IMR-90 (cell line): Measurements from ENCODE around the gene EP300. TPM values are rescaled to one million over a fixed set of nuclear protein-coding genes. Genes with fewer than 3 reads are reported as not detected.

Source experiments
- ATAC-seq: fragments of 200-7000 bp; cut with Tn5 transposase; 2 replicates; pipeline ENCODE4 v1.9.1; 2020; ENCODE audit warnings: low read depth, mild to moderate bottlenecking, moderate library complexity
- BruUV-seq: library from RNA; stranded (reverse); fragments of 400-500 nt; replicated peaks from 2 replicates; lab custom pipeline; 2021; lab: Mats Ljungman, UMichigan
- CTCF ChIA-PET: fragments of 300-600 bp; formaldehyde crosslinking; extraction: SDS; loops from one replicate; lab custom pipeline; 2021; ENCODE audit warnings: antibody characterized with exemption; lab: Yijun Ruan, JAX
- POLR2A ChIA-PET: fragments of 300-600 bp; sonication (Branson Sonifier 250); formaldehyde crosslinking; loops from one replicate; lab custom pipeline; 2022; ENCODE audit warnings: antibody characterized with exemption; ENCODE audit not compliant: unreplicated experiment; lab: Charles Lee
- DNase-seq: peaks from one replicate; pipeline ENCODE4 v3.0.0; 2013
- H2AFZ ChIP-seq: replicated peaks from 2 replicates; pipeline ENCODE3; 2013; ENCODE audit warnings: low read length, mild to moderate bottlenecking; ENCODE audit not compliant: poor library complexity
- H2AK5ac ChIP-seq: 2 replicates; pipeline ENCODE4 v1.6.1; 2013; ENCODE audit warnings: low read depth, low read length, inconsistent platforms
- H2AK9ac ChIP-seq: replicated peaks from 2 replicates; pipeline ENCODE3; 2013; ENCODE audit warnings: mild to moderate bottlenecking, low read depth, low read length, moderate library complexity; ENCODE audit not compliant: poor library complexity
- H2BK120ac ChIP-seq: 2 replicates; pipeline ENCODE4 v1.6.1; 2013; ENCODE audit warnings: low read depth, low read length, inconsistent platforms
- H2BK15ac ChIP-seq: 3 replicates; pipeline ENCODE4 v1.6.1; 2013; ENCODE audit warnings: low read depth, low read length, inconsistent platforms
- H2BK20ac ChIP-seq: 2 replicates; pipeline ENCODE4 v1.6.1; 2013; ENCODE audit warnings: low read depth, mild to moderate bottlenecking, inconsistent platforms, low read length, moderate library complexity
- H2BK5ac ChIP-seq: 2 replicates; pipeline ENCODE4 v1.6.1; 2013; ENCODE audit warnings: mild to moderate bottlenecking, low read depth, low read length, inconsistent platforms; ENCODE audit not compliant: poor library complexity, severe bottlenecking
- H3K14ac ChIP-seq: replicated peaks from 2 replicates; pipeline ENCODE4 v1.6.1; 2013; ENCODE audit warnings: low read depth, low read length, inconsistent platforms
- H3K18ac ChIP-seq: 2 replicates; pipeline ENCODE4 v1.6.1; 2013; ENCODE audit warnings: low read depth, low read length, control low read depth
- H3K23ac ChIP-seq: 2 replicates; pipeline ENCODE4 v1.6.1; 2013; ENCODE audit warnings: low read depth, low read length, inconsistent platforms
- H3K27ac ChIP-seq: 2 replicates; pipeline ENCODE4 v1.5.1; 2013; ENCODE audit warnings: mild to moderate bottlenecking, control low read depth, low read length; ENCODE audit not compliant: insufficient read depth
- H3K27me3 ChIP-seq: 2 replicates; pipeline ENCODE4 v1.6.1; 2013; ENCODE audit warnings: low read length; ENCODE audit not compliant: control insufficient read depth, insufficient read depth
- H3K36me3 ChIP-seq: 2 replicates; pipeline ENCODE4 v1.6.1; 2013; ENCODE audit warnings: low read length, mixed read lengths; ENCODE audit not compliant: control insufficient read depth, insufficient read depth
- H3K4ac ChIP-seq: 2 replicates; pipeline ENCODE4 v1.6.1; 2013; ENCODE audit warnings: low read depth, low read length, inconsistent platforms
- H3K4me1 ChIP-seq: 2 replicates; pipeline ENCODE4 v1.6.1; 2013; ENCODE audit warnings: low read length, mixed read lengths; ENCODE audit not compliant: control insufficient read depth, insufficient read depth
- H3K4me2 ChIP-seq: 2 replicates; pipeline ENCODE4 v1.6.1; 2013; ENCODE audit warnings: low read depth, mild to moderate bottlenecking, control low read depth, low read length, moderate library complexity
- H3K4me3 ChIP-seq: 2 replicates; pipeline ENCODE4 v1.5.1; 2013; ENCODE audit warnings: low read depth, mild to moderate bottlenecking, control low read depth, low read length, moderate library complexity; ENCODE audit not compliant: insufficient read depth
- H3K56ac ChIP-seq: 2 replicates; pipeline ENCODE4 v1.6.1; 2013; ENCODE audit warnings: low read length, inconsistent platforms; ENCODE audit not compliant: insufficient read depth; ENCODE audit errors: extremely low read depth
- H3K79me1 ChIP-seq, 2 experiments: 2 replicates each; pipeline ENCODE4 v1.6.1; 2013; ENCODE audit warnings: low read length in 2 of 2, inconsistent platforms in 1 of 2, low read depth in 1 of 2
- H3K9ac ChIP-seq: 2 replicates; pipeline ENCODE4 v1.6.1; 2013; ENCODE audit warnings: low read depth, low read length, control low read depth
- H3K9me1 ChIP-seq: 2 replicates; pipeline ENCODE4 v1.6.1; 2013; ENCODE audit warnings: low read length, inconsistent platforms; ENCODE audit not compliant: insufficient read depth
- H3K9me3 ChIP-seq: 2 replicates; pipeline ENCODE4 v1.6.1; 2013; ENCODE audit warnings: low read length; ENCODE audit not compliant: control insufficient read depth, insufficient read depth
- H4K20me1 ChIP-seq: 2 replicates; pipeline ENCODE4 v1.6.1; 2013; ENCODE audit warnings: low read length, inconsistent platforms; ENCODE audit not compliant: insufficient read depth
- H4K5ac ChIP-seq: 2 replicates; pipeline ENCODE4 v1.6.1; 2013; ENCODE audit warnings: mild to moderate bottlenecking, low read depth, low read length, control low read depth
- H4K8ac ChIP-seq, 2 experiments: 2 replicates each; pipeline ENCODE4 v1.6.1; 2013; ENCODE audit warnings: low read depth in 2 of 2, low read length in 2 of 2, control low read depth in 1 of 2, inconsistent platforms in 1 of 2
- H4K91ac ChIP-seq: 2 replicates; pipeline ENCODE4 v1.6.1; 2013; ENCODE audit warnings: low read depth, low read length, inconsistent platforms; ENCODE audit not compliant: insufficient read depth
- BHLHE40 ChIP-seq: fragments of 150-350 bp; IDR thresholded peaks from 2 replicates; pipeline ENCODE4 v1.6.1; 2016; ENCODE audit warnings: mild to moderate bottlenecking, low read depth, low read length
- CHD1 ChIP-seq: IDR thresholded peaks from 2 replicates; pipeline ENCODE4 v1.6.1; 2012; ENCODE audit warnings: low read depth, low read length, improper control_type of control experiment
- MAFK ChIP-seq: IDR thresholded peaks from 2 replicates; pipeline ENCODE4 v1.6.1; 2012; ENCODE audit warnings: low read depth, low read length, improper control_type of control experiment
- MAZ ChIP-seq: IDR thresholded peaks from 2 replicates; pipeline ENCODE4 v1.6.1; 2012; ENCODE audit warnings: low read depth, mild to moderate bottlenecking, low read length, improper control_type of control experiment, moderate library complexity, borderline replicate concordance
- NFE2L2 ChIP-seq: fragments of 150-350 bp; IDR thresholded peaks from 2 replicates; pipeline ENCODE4 v1.6.1; 2016; ENCODE audit warnings: low read depth, mild to moderate bottlenecking, low read length
- RCOR1 ChIP-seq: IDR thresholded peaks from 2 replicates; pipeline ENCODE4 v1.6.1; 2012; ENCODE audit warnings: mild to moderate bottlenecking, low read length, improper control_type of control experiment; ENCODE audit not compliant: insufficient replicate concordance
- RFX5 ChIP-seq: IDR thresholded peaks from 2 replicates; pipeline ENCODE4 v1.8.0; 2012; ENCODE audit warnings: low read depth, mild to moderate bottlenecking, low read length, moderate library complexity
- SMC3 ChIP-seq: fragments of 150-350 bp; IDR thresholded peaks from 2 replicates; pipeline ENCODE4 v1.6.1; 2016; ENCODE audit warnings: low read depth, mild to moderate bottlenecking, antibody characterized with exemption, low read length, moderate library complexity
- WGBS, 2 experiments: methylation state at CpG; one replicate each; pipeline versions ENCODE4 v1.1.5 to v1.1.7; 2013; ENCODE audit warnings: missing lambda C conversion rate in 2 of 2; ENCODE audit not compliant: insufficient read length in 1 of 2; ENCODE audit errors: extremely low coverage in 2 of 2; 5-methylcytosine and 5-hydroxymethylcytosine counted together
- dilution Hi-C: fragments of 300-500 bp; cut with HindIII; formaldehyde crosslinking; loops from one replicate; pipeline ENCODE4 v1.14.3; 2018; ENCODE audit warnings: low sequenced_read_pairs; ENCODE audit not compliant: unreplicated experiment
- in situ Hi-C: fragments of 300-500 bp; cut with MboI; formaldehyde crosslinking; loops from 3 replicates; pipeline ENCODE4 v1.14.3; 2019; ENCODE audit warnings: low sequenced_read_pairs, inconsistent platforms, mixed read lengths
- intact Hi-C: fragments of 100-400 bp; cut with micrococcal nuclease; formaldehyde crosslinking; loops from 2 replicates; pipeline ENCODE4 v1.10.0; 2022
- polyA plus RNA-seq, 3 experiments: library from polyadenylated mRNA; depleted of rRNA; stranded (reverse); fragments of >200 nt; gene quantifications; 2 replicates each; pipeline ENCODE4 v1.2.3, GENCODE V29; 2012; ENCODE audit warnings: low replicate concordance in 1 of 3
- total RNA-seq: library from RNA; depleted of rRNA; stranded (reverse); fragments of >200 nt; gene quantifications from 2 replicates; pipeline ENCODE4 v1.2.3, GENCODE V29; 2012
- TF ChIP-seq, protein P1 (sequence below): conservative IDR thresholded peaks from 2 replicates; pipeline ENCODE4 v1.5.1; 2012; ENCODE audit warnings: mild to moderate bottlenecking, low read depth, low read length, improper control_type of control experiment
- TF ChIP-seq, protein P2 (sequence below): fragments of 150-350 bp; IDR thresholded peaks from 2 replicates; pipeline ENCODE4 v1.6.1; 2017; ENCODE audit warnings: mild to moderate bottlenecking, antibody characterized with exemption, low read length, low read depth

Gene EP300
- total and polyA plus RNA-seq, 2 of the 4 experiments (the other 2 are of a cell fraction) = 23.3 to 27.4 TPM

DNA sequence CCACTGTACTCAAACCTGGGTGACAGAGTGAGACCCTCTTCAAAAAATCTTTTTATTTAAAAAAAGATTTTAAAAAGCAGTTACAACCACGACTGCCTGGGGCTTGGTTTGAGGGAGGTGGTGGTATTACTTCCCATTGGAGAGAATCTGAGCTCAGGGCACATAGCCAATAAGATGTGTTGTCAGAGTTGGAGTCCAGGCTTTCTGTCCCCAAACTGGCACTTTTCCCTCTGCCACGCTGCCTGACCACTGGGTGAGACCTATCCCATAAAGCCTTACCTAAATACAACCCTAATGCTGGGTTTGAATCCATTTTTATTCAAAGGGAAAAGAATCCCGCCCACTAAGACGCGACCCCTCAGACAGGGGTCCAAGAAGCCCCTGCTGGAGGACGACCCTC, 136.8 kb downstream of the EP300 start:
- H2AK5ac ChIP-seq = no peak overlapping the region
- H2BK5ac ChIP-seq = no peak overlapping the region
- BruUV-seq = no TSS peak
- no peaks in the 10 kb centered on the region for H3K27me3 ChIP-seq
- intact Hi-C loops (no loop called here), dilution Hi-C loops (no loop called here), in situ Hi-C loops (no loop called here)
- DNase-seq (no peak), ATAC-seq (no peak)
- POLR2A ChIA-PET = no interaction called here
- H3K9me1 ChIP-seq = peaks cover 11% of the 10 kb centered on the region; the same call in 1 of the 2 replicates
- peaks cover 46% of the 10 kb centered on the region for H3K36me3 ChIP-seq
- H4K20me1 ChIP-seq = no peaks in the 10 kb centered on the region
- no peak overlapping the region for H3K14ac ChIP-seq
- H3K4me3 ChIP-seq = no peak overlapping the region
- no peak overlapping the region for H3K18ac ChIP-seq
- H2BK120ac ChIP-seq = no peak overlapping the region
- no peak for TF ChIP-seq CHD1
- no peak for TF ChIP-seq RCOR1
- TF ChIP-seq NFE2L2 = no peak
- TF ChIP-seq, protein P1, sequence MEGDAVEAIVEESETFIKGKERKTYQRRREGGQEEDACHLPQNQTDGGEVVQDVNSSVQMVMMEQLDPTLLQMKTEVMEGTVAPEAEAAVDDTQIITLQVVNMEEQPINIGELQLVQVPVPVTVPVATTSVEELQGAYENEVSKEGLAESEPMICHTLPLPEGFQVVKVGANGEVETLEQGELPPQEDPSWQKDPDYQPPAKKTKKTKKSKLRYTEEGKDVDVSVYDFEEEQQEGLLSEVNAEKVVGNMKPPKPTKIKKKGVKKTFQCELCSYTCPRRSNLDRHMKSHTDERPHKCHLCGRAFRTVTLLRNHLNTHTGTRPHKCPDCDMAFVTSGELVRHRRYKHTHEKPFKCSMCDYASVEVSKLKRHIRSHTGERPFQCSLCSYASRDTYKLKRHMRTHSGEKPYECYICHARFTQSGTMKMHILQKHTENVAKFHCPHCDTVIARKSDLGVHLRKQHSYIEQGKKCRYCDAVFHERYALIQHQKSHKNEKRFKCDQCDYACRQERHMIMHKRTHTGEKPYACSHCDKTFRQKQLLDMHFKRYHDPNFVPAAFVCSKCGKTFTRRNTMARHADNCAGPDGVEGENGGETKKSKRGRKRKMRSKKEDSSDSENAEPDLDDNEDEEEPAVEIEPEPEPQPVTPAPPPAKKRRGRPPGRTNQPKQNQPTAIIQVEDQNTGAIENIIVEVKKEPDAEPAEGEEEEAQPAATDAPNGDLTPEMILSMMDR = no peak
- TF ChIP-seq, protein P2, sequence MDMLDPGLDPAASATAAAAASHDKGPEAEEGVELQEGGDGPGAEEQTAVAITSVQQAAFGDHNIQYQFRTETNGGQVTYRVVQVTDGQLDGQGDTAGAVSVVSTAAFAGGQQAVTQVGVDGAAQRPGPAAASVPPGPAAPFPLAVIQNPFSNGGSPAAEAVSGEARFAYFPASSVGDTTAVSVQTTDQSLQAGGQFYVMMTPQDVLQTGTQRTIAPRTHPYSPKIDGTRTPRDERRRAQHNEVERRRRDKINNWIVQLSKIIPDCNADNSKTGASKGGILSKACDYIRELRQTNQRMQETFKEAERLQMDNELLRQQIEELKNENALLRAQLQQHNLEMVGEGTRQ = no peak
- TF ChIP-seq RFX5 = no peak
- no peak for TF ChIP-seq SMC3
- TF ChIP-seq BHLHE40 = no peak
- no peak for TF ChIP-seq MAZ
- TF ChIP-seq MAFK = no peak
- no peak overlapping the region for H4K91ac ChIP-seq
- H4K8ac ChIP-seq = no peak overlapping the region
- H2BK15ac ChIP-seq = no peak overlapping the region
- H2AFZ ChIP-seq = no peak overlapping the region
- H3K23ac ChIP-seq = no peak overlapping the region
- CTCF ChIA-PET = no interaction called here
- no peak overlapping the region for H2BK20ac ChIP-seq
- no peak overlapping the region for H4K5ac ChIP-seq
- H3K79me1 ChIP-seq = peaks cover 0 to 5% of the 10 kb centered on the region in 2 experiments; a peak in 1 of 4 replicates
- no peak overlapping the region for H3K27ac ChIP-seq
- H3K56ac ChIP-seq = no peak overlapping the region
- no peaks in the 10 kb centered on the region for H3K9me3 ChIP-seq
- H3K9ac ChIP-seq = no peak overlapping the region
- H3K4me2 ChIP-seq = no peak overlapping the region
- no CpG with 5 or more reads among the region's 6 CpGs for WGBS, 2 experiments
- H3K4ac ChIP-seq = no peak overlapping the region
- H2AK9ac ChIP-seq = no peak overlapping the region
- no peaks in the 10 kb centered on the region for H3K4me1 ChIP-seq
